GM15510 (cell line): ENCODE measurements around the gene KDM2A.

Experiments used
- POLR2A ChIP-seq: IDR thresholded peaks from 3 replicates; pipeline ENCODE4 v1.6.1; 2011; ENCODE audit warnings: borderline replicate concordance; ENCODE audit not compliant: insufficient read length; ENCODE audit errors: extremely low read depth

KDM2A gene

DNA sequence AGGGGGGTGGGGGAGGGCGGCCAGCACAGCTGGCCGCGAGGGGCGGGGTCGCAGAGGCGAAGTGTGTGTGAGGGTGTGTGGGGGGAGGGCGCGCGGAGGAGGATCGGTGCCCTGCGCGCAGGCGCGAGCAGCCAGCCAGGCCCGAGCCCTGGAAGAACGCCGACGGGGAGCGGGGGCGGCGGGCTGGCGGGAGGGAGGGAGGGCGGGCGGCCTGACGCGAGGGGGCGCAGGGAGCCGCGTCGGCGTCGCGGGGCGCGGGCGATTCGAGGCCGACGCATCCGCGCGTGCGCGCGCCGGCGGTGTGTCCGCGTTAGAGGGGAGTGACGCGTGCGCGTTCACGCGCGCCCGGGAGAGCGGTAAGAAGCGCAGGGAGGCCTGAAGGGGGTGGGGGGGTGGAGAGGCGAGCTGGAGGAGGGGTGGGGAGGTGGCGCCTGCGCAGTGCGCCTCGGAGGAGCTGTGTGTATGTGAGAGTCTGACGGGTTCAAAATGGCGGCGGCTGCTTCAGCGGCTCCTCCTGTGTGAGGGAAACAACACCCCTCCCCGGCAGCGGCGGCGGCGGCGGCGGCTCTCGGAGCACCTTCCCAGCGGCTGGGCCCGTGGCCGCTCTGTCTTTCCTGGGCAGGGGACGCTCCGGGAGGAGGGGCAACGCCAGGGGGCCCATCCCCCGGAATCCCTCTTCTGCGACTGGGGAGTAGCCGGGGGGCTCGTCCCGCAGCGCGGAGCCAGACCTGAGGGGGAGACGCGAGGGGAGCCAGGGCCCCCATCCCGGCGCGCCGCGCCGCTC is at the start of gene KDM2A:
KDM2A (plus strand) TSS at position 463 of the 784 bp plus-strand sequence. CDS start 2,054 bp downstream, outside the sequence.
- TF ChIP-seq POLR2A: peak; percentile 77

DNA sequence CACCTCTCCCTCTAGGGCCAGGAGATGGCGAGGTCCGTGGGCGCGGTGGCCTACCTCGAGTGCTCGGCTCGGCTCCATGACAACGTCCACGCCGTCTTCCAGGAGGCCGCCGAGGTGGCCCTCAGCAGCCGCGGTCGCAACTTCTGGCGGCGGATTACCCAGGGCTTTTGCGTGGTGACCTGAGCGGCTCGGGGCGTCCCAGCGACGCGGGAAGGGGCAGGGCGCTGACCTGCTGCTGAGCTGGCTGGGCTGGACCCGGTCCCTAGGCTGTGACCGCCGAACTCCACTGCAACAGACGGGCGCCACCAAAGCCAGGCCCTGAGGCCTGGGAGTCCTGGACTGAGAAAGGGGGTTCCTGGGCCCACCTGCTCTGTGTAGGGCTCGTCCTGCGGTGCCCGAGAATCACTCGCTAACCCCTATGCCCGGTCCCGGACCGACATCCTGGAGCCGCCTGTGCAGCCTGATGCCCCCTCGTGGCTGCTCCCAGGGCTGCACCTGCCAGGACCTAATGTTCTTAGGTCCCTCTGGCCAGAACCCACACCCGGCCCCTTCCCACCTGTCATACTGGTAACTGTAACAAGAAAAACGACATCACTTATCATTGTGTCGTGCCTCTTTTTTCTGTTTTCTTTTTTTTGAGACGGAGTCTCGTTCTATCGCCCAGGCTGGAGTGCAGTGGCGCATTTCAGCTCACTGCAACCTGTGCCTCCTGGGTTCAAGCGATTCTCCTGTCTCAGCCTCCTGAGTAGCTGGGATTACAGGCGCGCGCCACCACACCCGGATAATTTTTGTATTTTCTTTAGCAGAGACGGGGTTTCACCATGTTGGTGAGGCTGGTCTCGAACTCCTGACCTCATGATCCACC is 47.4 kb upstream of the KDM2A start:
- TF ChIP-seq POLR2A: no peak

DNA sequence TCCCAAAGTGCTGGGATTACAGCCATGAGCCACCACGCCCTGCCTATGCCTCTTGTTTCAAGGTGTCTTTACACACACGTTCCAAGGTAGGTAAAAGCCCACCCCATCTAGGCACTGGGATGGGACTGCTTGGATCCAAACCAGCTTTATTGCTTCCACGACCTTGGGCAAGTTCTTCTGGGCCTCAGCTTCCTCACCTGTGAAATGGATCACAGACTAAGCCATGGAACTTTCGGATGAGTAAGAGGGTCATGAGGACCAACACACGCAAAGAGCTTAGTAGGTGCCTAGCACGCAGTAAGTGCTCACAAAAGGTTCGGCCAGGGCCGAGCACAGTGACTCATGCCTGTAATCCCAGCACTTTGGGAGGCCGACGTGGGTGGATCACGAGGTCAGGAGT is 46.8 kb upstream of the KDM2A start:
- TF ChIP-seq POLR2A: no peak

DNA sequence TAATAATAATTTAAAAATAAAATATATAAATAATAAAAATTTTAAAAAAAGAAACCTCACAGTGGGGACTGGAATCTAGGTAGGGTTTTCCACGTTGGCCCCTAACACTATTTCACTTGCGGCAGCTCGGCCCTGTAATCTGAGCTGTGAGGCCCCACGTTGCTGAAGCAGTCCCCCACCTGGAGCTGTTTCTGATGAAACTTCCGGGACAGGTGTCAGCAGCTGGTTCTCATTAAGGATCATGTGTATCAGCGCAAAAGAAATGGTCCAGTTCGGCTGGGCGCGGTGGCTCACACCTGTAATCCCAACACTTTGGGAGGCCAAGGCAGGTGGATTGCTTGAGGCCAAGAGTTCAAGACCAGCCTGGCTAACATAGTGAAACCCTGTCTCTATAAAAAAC is 45.2 kb upstream of the KDM2A start:
- TF ChIP-seq POLR2A: no peak

DNA sequence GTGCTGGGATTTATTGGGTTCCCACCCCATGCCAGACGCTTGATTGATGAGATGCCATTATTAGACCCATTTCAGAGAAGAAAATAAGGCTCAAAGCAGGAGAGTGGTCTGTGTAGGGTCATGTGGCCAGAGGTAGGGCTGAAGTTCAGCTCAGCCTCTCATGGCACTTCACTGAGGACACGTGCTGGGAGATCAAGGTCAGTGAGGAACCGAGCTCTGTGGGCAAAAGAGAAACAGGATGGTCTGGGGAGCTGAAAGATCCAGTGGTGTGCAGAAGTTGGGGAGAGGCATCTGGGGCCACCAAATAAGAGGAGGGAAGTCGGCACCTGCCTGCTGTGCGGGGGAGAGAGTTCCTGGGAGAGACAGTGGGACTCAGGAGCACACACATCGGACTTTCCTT is 42.9 kb upstream of the KDM2A start:
- TF ChIP-seq POLR2A: no peak

DNA sequence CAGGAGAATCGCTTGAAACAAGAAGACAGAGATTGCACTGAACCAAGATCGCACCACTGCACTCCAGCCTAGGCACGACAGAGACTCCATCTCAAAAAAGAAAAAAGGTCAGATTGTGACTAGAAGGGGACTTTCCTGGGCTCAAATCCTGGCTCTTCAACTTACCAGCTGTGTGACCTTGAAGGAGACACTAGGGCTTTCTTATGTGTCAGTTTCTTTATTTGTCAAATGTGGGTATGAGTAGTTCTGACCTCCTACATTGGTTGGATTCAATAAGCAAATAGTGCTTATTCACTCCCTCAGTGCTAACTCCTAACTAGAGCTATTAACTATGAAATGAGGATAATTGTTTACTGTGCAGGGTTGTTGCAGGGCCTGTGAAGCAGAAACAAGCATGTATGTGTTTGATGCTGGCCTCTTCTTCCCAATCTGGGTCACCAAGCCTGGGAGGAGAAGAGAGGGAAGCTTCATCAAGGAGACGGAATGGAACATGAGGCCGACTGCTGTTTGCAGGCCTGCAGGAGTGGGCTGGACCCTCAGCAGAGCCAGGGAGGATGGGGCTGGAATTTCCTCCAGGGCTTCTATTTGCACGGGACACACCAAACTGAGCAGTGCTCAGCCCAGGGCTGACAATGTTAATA is 39.9 kb upstream of the KDM2A start:
- TF ChIP-seq POLR2A: no peak

DNA sequence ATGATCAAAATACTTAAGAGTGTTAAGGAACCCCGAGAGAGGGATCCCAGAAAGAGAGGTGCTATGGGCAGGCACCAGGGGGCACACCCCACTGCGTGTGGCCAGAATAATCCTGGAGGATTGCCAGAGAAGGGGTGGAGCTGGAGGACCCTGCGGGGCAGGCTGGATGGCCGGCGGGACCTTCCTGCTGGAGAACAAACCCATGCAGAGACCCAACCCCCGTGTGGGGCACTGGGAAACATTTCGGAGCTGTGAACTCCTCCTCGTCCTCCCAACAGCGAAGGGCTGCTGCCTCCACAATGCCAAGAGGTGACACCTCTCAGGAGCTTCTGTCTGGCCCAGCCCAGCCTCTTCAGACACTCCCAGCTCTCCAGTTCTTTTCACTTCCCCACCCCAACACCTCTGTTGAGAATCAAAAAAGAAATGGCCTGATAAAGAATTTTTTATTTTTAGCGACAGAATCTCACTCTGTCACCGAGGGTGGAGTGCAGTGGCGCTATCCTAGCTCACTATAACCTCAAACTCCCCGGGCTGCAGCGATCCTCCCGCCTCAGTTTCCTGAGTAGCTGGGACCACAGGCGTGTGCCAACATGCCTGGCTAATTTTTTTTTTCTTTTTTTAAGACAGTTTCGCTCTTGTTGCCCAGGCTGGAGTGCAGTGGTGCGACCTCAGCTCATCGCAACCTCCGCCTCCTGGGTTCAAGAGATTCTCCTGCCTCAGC is 36.8 kb upstream of the KDM2A start:
- TF ChIP-seq POLR2A: no peak

DNA sequence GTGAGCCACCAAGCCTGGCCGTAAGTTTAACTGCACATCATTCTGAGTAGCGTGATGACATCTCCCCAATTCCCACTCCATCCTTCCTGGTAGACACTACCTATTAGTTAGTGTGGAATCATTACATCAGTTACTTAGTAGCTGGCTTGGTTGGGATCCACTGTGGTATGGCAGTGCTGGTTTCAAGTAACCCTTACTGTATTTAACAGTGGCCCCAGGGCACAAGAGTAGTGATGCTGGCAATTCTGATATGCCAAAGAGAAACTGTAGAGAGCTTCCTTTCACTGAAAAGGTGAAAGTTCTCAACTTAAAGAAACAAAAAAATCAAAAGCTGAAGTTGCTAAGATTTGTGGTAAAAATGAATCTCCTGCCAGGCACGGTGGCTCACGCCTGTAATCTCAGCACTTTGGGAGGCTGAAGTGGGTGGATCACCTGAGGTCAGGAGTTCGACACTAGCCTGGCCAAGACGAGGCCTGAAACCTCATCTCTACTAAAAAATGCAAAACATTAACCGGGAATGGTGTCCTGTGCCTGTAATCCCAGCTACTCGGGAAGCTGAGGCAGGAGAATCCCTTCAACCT is 35.2 kb upstream of the KDM2A start:
- no peak for TF ChIP-seq POLR2A

DNA sequence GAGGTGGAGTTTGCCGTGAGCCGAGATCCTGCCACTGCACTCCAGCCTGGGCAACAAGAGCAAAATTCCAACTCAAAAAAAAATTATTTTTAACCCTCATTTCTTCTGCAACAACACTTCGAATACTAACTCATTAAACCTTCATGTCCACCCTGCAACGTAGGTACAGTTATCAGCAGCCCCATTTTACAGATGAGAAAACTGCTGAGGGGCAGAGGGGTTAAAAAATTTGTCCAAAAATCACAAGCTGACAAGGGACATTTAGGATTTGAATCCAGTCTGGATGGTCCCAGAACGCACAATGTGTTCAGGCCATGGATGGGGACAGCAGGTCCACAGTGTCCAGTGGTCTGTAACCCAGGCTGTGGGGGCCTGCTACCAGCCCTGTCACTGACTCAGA is 33.4 kb upstream of the KDM2A start:
- no peak for TF ChIP-seq POLR2A

DNA sequence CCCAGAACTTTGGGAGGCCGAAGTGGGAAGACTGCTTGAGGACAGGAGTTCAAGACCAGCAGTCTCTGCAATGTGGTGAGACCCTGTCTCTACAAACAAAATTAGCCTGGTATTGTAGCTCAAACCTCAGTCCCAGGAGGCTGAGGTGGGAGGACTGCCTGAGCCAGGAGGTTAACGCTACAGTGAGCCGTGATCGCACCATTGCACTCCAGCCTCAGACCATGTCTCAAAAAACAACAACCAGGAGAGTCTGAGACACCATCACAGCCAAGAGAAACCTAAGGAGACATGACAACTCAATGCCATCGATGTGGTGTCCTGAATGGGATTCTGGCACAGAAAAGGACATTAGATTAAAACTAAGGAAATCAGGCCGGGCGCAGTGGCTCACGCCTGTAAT is 28.3 kb upstream of the KDM2A start:
- no peak for TF ChIP-seq POLR2A

DNA sequence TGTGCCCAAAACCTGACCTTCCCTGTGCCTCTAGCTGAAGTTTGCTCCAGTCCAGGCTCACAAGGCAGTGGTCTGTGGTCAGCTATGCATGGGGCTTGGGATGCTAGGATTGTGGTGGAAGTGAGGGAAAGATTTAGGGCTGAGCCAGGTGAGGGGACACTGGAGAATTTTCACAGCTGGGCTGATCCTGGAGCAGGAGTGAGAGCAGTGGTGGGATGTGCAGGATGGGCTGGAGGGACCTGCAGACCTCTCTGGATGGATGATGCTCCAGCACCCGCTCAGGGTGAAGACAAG is 23.9 kb upstream of the KDM2A start:
- TF ChIP-seq POLR2A: no peak

DNA sequence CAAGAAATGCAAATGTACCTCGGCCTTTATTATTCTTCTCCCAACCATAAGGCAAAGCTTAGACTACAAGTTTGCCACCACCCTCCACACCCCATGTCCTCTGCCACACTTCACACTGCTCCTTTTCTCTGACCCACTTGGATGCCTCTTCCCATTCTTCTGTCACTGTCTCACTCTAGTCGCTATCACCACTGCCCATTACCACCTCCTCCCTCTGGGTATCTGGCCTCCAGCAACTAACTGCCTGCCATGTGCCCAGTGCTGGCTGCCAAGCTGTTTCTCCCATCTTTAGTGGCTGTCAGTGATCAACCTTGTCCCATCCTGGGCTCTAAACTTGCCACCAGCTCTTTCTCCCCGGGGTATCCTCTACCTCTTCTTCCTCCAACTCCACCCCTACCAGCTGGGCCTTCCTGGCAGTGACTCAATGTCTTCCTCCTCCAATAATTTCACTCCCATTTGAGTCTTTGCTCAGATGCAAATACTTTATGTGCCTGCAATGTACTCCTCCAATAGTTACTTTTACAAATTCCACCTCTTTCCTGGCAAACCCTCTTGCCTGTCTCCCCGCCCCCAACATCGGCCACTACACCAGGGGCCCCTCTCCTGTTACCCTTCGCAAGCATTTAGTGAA is 20.1 kb upstream of the KDM2A start:
- TF ChIP-seq POLR2A: no peak

DNA sequence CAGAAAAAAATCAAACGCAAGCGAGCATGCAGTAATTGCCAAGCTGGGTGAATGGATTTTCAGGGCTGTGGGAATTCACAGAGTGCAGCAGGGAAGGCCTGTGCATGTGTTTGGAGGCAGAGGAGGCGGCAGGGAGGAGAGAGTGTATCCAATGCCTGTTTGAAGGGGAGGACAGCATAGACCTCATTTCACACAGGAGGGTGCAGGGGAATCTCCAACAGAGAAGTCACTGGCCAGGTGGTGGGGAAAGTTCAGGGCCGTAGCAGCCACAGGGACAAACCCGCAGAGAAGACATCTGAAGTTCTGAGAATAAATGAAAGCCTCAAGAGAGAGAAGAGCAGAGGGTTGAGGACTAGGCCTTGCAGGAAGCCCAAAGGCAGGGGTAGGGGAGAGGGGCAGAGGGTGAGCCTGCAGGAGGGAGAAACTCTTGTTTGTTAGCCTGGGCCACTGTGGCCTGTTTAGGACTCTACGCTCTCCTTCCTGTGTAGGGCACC is 19.2 kb upstream of the KDM2A start:
- no peak for TF ChIP-seq POLR2A

DNA sequence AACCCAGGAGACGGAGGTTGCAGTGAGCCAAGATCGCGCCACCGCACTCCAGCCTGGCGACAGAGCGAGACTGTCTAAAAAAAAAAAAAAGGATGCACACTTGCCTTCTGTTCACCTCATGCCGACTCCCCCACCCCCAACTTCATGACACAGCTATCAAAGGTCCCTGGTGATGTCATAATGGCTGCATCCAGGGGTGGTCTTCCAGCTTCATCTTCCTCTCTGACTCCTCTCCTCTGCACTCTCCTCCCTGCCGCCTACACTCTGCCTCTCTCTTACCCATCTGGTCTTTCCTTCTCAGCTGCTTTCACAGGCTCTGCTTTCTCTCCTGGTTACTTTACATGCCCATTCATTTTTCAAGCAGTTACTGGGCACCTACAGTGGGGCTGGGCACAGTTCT is 16.4 kb upstream of the KDM2A start:
- TF ChIP-seq POLR2A: no peak
